ENCODE results near the gene TIAM1.
A peak's percentile ranks its signal among the peaks of the same experiment; 100 is the strongest.

Gene TIAM1

GRCh38 chr21:31201548-31201947, 142.5 kb downstream of the TIAM1 start:
- no peak overlapping the region for H3K4me3 ChIP-seq (ENCODE audit: low read depth, low read length)
- TF ChIP-seq CTCF (IDR thresholded peaks at IDR 0.05; ENCODE audit: borderline replicate concordance, insufficient read depth, low read depth, low read length), result no peak

- no peak for TF ChIP-seq CTCF (IDR thresholded peaks at IDR 0.05; ENCODE audit: borderline replicate concordance, insufficient read depth, low read depth, low read length)
- no peak overlapping the region for H3K4me3 ChIP-seq (ENCODE audit: low read depth, low read length)
These were observed 142.9 kb downstream of the TIAM1 start for GRCh38 chr21:31201144-31201543.

- peak; percentile 19; the same call in 1 of the 2 replicates for TF ChIP-seq CTCF (IDR thresholded peaks at IDR 0.05; ENCODE audit: borderline replicate concordance, insufficient read depth, low read depth, low read length)
- no peak overlapping the region for H3K4me3 ChIP-seq (ENCODE audit: low read depth, low read length)
These were observed 145.5 kb downstream of the TIAM1 start for GRCh38 chr21:31198575-31198974.

- no peak for TF ChIP-seq CTCF (IDR thresholded peaks at IDR 0.05; ENCODE audit: borderline replicate concordance, insufficient read depth, low read depth, low read length)
- no peak overlapping the region for H3K4me3 ChIP-seq (ENCODE audit: low read depth, low read length)
These were observed 147.3 kb downstream of the TIAM1 start for GRCh38 chr21:31196724-31197123.

- no peak for TF ChIP-seq CTCF (IDR thresholded peaks at IDR 0.05; ENCODE audit: borderline replicate concordance, insufficient read depth, low read depth, low read length)
- no peak overlapping the region for H3K4me3 ChIP-seq (ENCODE audit: low read depth, low read length)
These were observed 148.6 kb downstream of the TIAM1 start for GRCh38 chr21:31195334-31196015.

- no peak for TF ChIP-seq CTCF (IDR thresholded peaks at IDR 0.05; ENCODE audit: borderline replicate concordance, insufficient read depth, low read depth, low read length)
- no peak overlapping the region for H3K4me3 ChIP-seq (ENCODE audit: low read depth, low read length)
These were observed 149.4 kb downstream of the TIAM1 start for GRCh38 chr21:31194510-31195293.

- H3K4me3 ChIP-seq (ENCODE audit: low read depth, low read length), result no peak overlapping the region
- TF ChIP-seq CTCF (IDR thresholded peaks at IDR 0.05; ENCODE audit: borderline replicate concordance, insufficient read depth, low read depth, low read length), result no peak
These were observed 150.3 kb downstream of the TIAM1 start for GRCh38 chr21:31193761-31194160.
